ENCODE data around the gene GALK2.

DNA sequence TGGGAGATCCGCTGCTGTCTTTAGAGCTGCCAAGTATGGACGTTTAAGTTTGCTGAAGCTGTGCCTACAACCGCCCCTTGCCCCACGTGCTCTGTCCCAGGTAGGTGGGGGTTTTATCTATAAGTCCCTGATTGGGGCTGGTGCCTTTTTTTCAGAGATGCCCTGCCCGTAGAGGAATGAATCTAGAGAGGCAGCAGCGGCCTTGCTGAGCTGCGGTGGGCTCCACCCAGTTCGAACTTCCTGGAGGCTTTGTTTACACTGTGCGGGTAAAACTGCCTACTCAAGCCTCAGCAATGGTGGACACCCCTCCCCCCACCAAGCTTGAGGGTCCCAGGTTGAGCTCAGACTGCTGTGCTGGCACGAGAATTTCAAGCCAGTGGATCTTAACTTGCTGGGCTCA, 169.6 kb downstream of the GALK2 start:
- TF ChIP-seq, protein P1, sequence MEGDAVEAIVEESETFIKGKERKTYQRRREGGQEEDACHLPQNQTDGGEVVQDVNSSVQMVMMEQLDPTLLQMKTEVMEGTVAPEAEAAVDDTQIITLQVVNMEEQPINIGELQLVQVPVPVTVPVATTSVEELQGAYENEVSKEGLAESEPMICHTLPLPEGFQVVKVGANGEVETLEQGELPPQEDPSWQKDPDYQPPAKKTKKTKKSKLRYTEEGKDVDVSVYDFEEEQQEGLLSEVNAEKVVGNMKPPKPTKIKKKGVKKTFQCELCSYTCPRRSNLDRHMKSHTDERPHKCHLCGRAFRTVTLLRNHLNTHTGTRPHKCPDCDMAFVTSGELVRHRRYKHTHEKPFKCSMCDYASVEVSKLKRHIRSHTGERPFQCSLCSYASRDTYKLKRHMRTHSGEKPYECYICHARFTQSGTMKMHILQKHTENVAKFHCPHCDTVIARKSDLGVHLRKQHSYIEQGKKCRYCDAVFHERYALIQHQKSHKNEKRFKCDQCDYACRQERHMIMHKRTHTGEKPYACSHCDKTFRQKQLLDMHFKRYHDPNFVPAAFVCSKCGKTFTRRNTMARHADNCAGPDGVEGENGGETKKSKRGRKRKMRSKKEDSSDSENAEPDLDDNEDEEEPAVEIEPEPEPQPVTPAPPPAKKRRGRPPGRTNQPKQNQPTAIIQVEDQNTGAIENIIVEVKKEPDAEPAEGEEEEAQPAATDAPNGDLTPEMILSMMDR (IDR thresholded peaks at IDR 0.05 in 8 of 11, conservative IDR thresholded peaks at IDR 0.05 in 3 of 11) = no peak
- TF ChIP-seq POLR2A (IDR thresholded peaks at IDR 0.05) = no peak

All from spleen (tissue), 7 donors.